A549 (cell line): ENCODE data around the gene MARK3. TPM values are rescaled to one million over a fixed set of nuclear protein-coding genes. Genes with fewer than 3 reads are reported as not detected.

Experiments used
- ATAC-seq, 2 experiments: fragments of 200-7000 bp in 1 of 2; fragments of >200 bp in 1 of 2; cut with Nextera tagmentation in 1 of 2; cut with Tn5 transposase in 1 of 2; 3 replicates each; pipeline versions ENCODE4 v1.8.0 to v1.9.1; 2018 to 2020; ENCODE audit warnings: mild to moderate bottlenecking in 1 of 2, moderate library complexity in 1 of 2
- CTCF ChIA-PET: fragments of 300-600 bp; sonication (Branson Sonifier 250); formaldehyde crosslinking; extraction: SDS; loops from one replicate; lab custom pipeline; 2021; ENCODE audit warnings: antibody characterized with exemption, inconsistent platforms; lab: Yijun Ruan, JAX
- POLR2A ChIA-PET: fragments of 350-600 bp; formaldehyde crosslinking; extraction: SDS; loops from one replicate; lab custom pipeline; 2021; ENCODE audit warnings: antibody characterized with exemption, inconsistent platforms; lab: Yijun Ruan, JAX
- DNase-seq, 2 experiments: peaks; one replicate each; pipeline versions ENCODE4 v3.0.0 to v3.0.0-alpha.2; 2011 to 2016; ENCODE audit warnings: low read depth in 1 of 2, low spot score in 1 of 2
- FAIRE-seq: peaks from 2 replicates; lab custom pipeline; 2011; peaks lifted over from hg19 to GRCh38; lab: Jason Lieb, UNC
- H3K27ac ChIP-seq, 2 experiments: fragments of >200 bp; sonication (Bioruptor Twin); formaldehyde crosslinking; 3 replicates each; pipeline ENCODE4 v1.5.1; 2016 to 2017
- H3K4me1 ChIP-seq: fragments of >200 bp; sonication (Bioruptor Twin); formaldehyde crosslinking; 3 replicates; pipeline ENCODE4 v1.6.1; 2016
- H3K4me2 ChIP-seq: fragments of >200 bp; sonication (Bioruptor Twin); formaldehyde crosslinking; 3 replicates; pipeline ENCODE4 v1.6.1; 2016
- H3K4me3 ChIP-seq: fragments of >200 bp; sonication (Bioruptor Twin); formaldehyde crosslinking; 3 replicates; pipeline ENCODE4 v1.5.1; 2016
- H3K9me3 ChIP-seq: fragments of >200 bp; sonication (Bioruptor Twin); formaldehyde crosslinking; 3 replicates; pipeline ENCODE4 v1.6.1; 2016
- ATOH8 ChIP-seq: fragments of 250-450 bp; sonication (Bioruptor Pico); IDR thresholded peaks from 2 replicates; pipeline ENCODE4 v1.5.0; 2020; ENCODE audit warnings: low read depth, mild to moderate bottlenecking, moderate library complexity
- CTCF ChIP-seq: fragments of >200 bp; sonication (Bioruptor Twin); formaldehyde crosslinking; IDR thresholded peaks from 3 replicates; pipeline ENCODE4 v1.5.1; 2016
- EHMT2 ChIP-seq: fragments of 200-600 bp; sonication (generic); IDR thresholded peaks from 2 replicates; pipeline ENCODE4 v1.6.1; 2016; ENCODE audit warnings: antibody characterized with exemption, low read depth, mild to moderate bottlenecking, moderate library complexity
- ESRRA ChIP-seq: fragments of 150-350 bp; IDR thresholded peaks from 2 replicates; pipeline ENCODE4 v1.6.1; 2014; ENCODE audit warnings: mild to moderate bottlenecking, low read length, borderline replicate concordance
- FOXS1 ChIP-seq: fragments of 250-450 bp; sonication (Bioruptor Pico); IDR thresholded peaks from 2 replicates; pipeline ENCODE4 v1.5.0; 2020; ENCODE audit warnings: mild to moderate bottlenecking, moderate library complexity
- HDAC2 ChIP-seq: fragments of 200-600 bp; sonication (generic); IDR thresholded peaks from 2 replicates; pipeline ENCODE4 v1.6.1; 2016
- HEYL ChIP-seq: fragments of 250-450 bp; sonication (Bioruptor Pico); IDR thresholded peaks from 2 replicates; pipeline ENCODE4 v1.8.0; 2021; ENCODE audit warnings: mild to moderate bottlenecking, moderate library complexity
- HOXB5 ChIP-seq: fragments of 250-450 bp; sonication (Bioruptor Pico); IDR thresholded peaks from 2 replicates; pipeline ENCODE4 v1.5.0; 2020; ENCODE audit warnings: mild to moderate bottlenecking, moderate library complexity
- MAFK ChIP-seq: fragments of 450-650 bp; IDR thresholded peaks from 2 replicates; pipeline ENCODE4 v1.6.1; 2014; ENCODE audit not compliant: partially characterized antibody
- PBX3 ChIP-seq: IDR thresholded peaks from 2 replicates; pipeline ENCODE4 v1.6.1; 2012
- POLR2A ChIP-seq: IDR thresholded peaks from 2 replicates; pipeline ENCODE4 v1.6.1; 2012; ENCODE audit warnings: mild to moderate bottlenecking, low read length
- TFCP2L1 ChIP-seq: fragments of 250-450 bp; sonication (Bioruptor Pico); IDR thresholded peaks from 2 replicates; pipeline ENCODE4 v1.5.0; 2021; ENCODE audit warnings: mild to moderate bottlenecking
- ZFP36 ChIP-seq: fragments of 450-650 bp; IDR thresholded peaks from 2 replicates; pipeline ENCODE4 v1.6.1; 2014; ENCODE audit warnings: borderline replicate concordance; ENCODE audit not compliant: partially characterized antibody
- ZNF302 ChIP-seq: fragments of 250-450 bp; sonication (Bioruptor Pico); IDR thresholded peaks from 2 replicates; pipeline ENCODE4 v1.9.0; 2021; ENCODE audit warnings: inconsistent platforms, mild to moderate bottlenecking, moderate library complexity
- ZSCAN20 ChIP-seq: fragments of 250-450 bp; sonication (Bioruptor Pico); IDR thresholded peaks from 2 replicates; pipeline ENCODE4 v1.8.0; 2022; ENCODE audit warnings: mild to moderate bottlenecking, moderate library complexity
- WGBS: methylation state at CpG from one replicate; pipeline ENCODE4 v1.1.6; 2017; ENCODE audit errors: missing lambda C conversion rate; 5-methylcytosine and 5-hydroxymethylcytosine counted together
- polyA plus RNA-seq, 4 experiments: library from polyadenylated mRNA; depleted of rRNA in 3 of 4; stranded (reverse); fragments of >200 nt; fragmentation: RNase III in 1 of 4; extraction: RNeasy Plus Mini Kit Qiagen cat#74134 plus additional on column Dnase treatment in 1 of 4; gene quantifications; 2 replicates in 3 of 4; 3 replicates in 1 of 4; pipeline ENCODE4 v1.2.3, GENCODE V29; 2011 to 2017
- TF ChIP-seq, protein P1 (sequence below): fragments of >200 bp; sonication (Bioruptor Twin); formaldehyde crosslinking; IDR thresholded peaks from 3 replicates; pipeline ENCODE4 v1.6.1; 2016
- TF ChIP-seq, protein P2 (sequence below): fragments of 250-450 bp; sonication (Bioruptor Pico); IDR thresholded peaks from 2 replicates; pipeline ENCODE4 v1.5.0; 2021; ENCODE audit warnings: mild to moderate bottlenecking, moderate library complexity, borderline replicate concordance

The MARK3 gene
- polyA plus RNA-seq, 2 of the 4 experiments (the other 2 are of a cell fraction): 59.7 to 97.6 TPM

GRCh38 chr14:103523575-103523954, 138.3 kb downstream of the MARK3 start:
- H3K4me3 ChIP-seq: no peak overlapping the region
- peak overlapping the region; percentile 100; the same call in 2 of the 3 replicates for H3K4me2 ChIP-seq
- no peak for FAIRE-seq
- ChIA-PET POLR2A (no interaction called here), CTCF (interaction anchor here (7.3 to 10.0 kb wide), 2 partner anchors 17 to 22 kb away, joined by 97 to 489 read pairs; partner anchors contain the start of gene TRMT61A)
- H3K9me3 ChIP-seq: no peaks in the 10 kb centered on the region
- 82% methylated on average over 10 of the region's 10 CpGs for WGBS
- ATAC-seq: no peak
- no peak for DNase-seq
- TF ChIP-seq POLR2A (no peak), ATOH8 (CRISPR knock-in tag) (no peak), ZNF302 (no peak), PBX3 (no peak), MAFK (no peak), HOXB5 (CRISPR knock-in tag) (no peak), HDAC2 (no peak), HEYL (CRISPR knock-in tag) (no peak), EHMT2 (no peak), ZFP36 (no peak), ZSCAN20 (CRISPR knock-in tag) (no peak), TFCP2L1 (CRISPR knock-in tag) (no peak), ESRRA (no peak)
- TF ChIP-seq, protein P1, sequence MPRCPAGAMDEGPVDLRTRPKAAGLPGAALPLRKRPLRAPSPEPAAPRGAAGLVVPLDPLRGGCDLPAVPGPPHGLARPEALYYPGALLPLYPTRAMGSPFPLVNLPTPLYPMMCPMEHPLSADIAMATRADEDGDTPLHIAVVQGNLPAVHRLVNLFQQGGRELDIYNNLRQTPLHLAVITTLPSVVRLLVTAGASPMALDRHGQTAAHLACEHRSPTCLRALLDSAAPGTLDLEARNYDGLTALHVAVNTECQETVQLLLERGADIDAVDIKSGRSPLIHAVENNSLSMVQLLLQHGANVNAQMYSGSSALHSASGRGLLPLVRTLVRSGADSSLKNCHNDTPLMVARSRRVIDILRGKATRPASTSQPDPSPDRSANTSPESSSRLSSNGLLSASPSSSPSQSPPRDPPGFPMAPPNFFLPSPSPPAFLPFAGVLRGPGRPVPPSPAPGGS: no peak
- TF ChIP-seq, all 56 proteins: peak for 0
- Histone ChIP-seq H3K4me1 (peaks cover 70% of the 10 kb centered on the region), H3K27ac (no peak overlapping the region; a peak in 1 of 6 replicates)

GRCh38 chr14:103524002-103524935, 139.1 kb downstream of the MARK3 start:
- CTCF ChIA-PET: interaction anchor here (7.3 to 10.0 kb wide), 2 partner anchors 17 to 22 kb away, joined by 97 to 489 read pairs; partner anchors contain the start of gene TRMT61A
- TF ChIP-seq, protein P2, sequence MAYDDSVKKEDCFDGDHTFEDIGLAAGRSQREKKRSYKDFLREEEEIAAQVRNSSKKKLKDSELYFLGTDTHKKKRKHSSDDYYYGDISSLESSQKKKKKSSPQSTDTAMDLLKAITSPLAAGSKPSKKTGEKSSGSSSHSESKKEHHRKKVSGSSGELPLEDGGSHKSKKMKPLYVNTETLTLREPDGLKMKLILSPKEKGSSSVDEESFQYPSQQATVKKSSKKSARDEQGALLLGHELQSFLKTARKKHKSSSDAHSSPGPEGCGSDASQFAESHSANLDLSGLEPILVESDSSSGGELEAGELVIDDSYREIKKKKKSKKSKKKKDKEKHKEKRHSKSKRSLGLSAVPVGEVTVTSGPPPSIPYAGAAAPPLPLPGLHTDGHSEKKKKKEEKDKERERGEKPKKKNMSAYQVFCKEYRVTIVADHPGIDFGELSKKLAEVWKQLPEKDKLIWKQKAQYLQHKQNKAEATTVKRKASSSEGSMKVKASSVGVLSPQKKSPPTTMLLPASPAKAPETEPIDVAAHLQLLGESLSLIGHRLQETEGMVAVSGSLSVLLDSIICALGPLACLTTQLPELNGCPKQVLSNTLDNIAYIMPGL (CRISPR knock-in tag): no peak
- TF ChIP-seq FOXS1 (CRISPR knock-in tag) (no peak), CTCF (0 out of 3 replicates have a peak, but pooled peaks have one; percentile 8)

More at GRCh38 chr14:103524002-103524935, 139.1 kb downstream of the MARK3 start:
- POLR2A ChIA-PET: no interaction called here
- no peak for DNase-seq
- FAIRE-seq: no peak
- Histone ChIP-seq H3K4me3 (no peak overlapping the region), H3K4me1 (peaks cover 63% of the 10 kb centered on the region), H3K27ac (peak overlapping the region; percentile 5 to 94; a peak in 1 of 6 replicates), H3K9me3 (no peaks in the 10 kb centered on the region), H3K4me2 (peak overlapping the region; percentile 56; the same call in 1 of the 3 replicates)
- WGBS: 82% methylated on average over 11 of the region's 12 CpGs
- no peak for ATAC-seq
